GM10248 (cell line): ENCODE measurements around the gene ABHD17B.

ENCODE experiments used
- CTCF ChIA-PET: fragments of 300-600 bp; sonication (Branson Sonifier 250); formaldehyde crosslinking; extraction: SDS; loops from one replicate; lab custom pipeline; 2021; ENCODE audit warnings: antibody characterized with exemption; lab: Yijun Ruan, JAX
- POLR2A ChIA-PET: fragments of 350-650 bp; sonication (Branson Sonifier 250); formaldehyde crosslinking; extraction: SDS; loops from one replicate; lab custom pipeline; 2020; ENCODE audit warnings: antibody characterized with exemption; lab: Yijun Ruan, JAX
- DNase-seq: peaks from one replicate; pipeline ENCODE4 v3.0.0; 2012; ENCODE audit errors: extremely low spot score
- CTCF ChIP-seq: IDR thresholded peaks from 2 replicates; pipeline ENCODE4 v1.5.1; 2012; ENCODE audit warnings: mild to moderate bottlenecking, low read depth; ENCODE audit errors: extremely low read depth, missing control alignments, control extremely low read depth

ABHD17B gene

DNA sequence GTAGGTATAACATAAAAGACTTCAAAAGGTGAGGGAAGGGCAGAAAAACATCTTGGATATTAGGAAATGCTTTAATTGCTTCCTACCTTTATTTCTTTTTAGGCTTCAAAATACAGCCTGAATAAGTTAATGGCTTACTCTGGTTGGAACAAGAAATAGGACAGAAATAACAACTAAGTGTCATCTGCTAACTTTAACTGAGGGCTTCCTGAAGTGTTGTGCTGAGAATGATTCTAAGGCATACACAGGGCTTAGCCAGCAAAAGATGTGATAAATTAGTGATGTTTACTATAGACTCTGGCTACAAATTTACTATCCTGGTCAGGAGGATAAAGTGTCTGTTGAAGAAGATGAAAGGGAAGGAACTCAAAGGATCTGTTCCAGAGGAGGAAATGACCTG is 34.2 kb downstream of the ABHD17B start:
- no peak for TF ChIP-seq CTCF

DNA sequence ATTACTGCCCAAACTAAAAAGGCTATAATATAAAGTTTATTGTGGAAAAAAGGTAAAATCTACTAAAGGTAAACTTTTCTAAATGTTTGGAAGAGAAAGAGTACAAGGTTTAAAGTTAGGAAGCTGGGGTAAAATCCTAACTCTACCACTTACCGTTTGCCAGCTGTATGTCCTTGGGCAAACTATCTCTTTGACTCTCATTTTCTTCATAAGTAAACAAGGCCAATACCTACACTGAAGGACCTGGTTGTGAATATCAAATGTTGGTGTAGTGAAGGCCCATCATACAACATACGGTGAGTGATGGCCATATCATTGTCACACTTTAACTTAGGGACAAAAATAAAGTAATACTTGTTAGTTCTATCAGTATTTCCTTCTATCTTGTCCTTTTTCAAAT is 34.9 kb downstream of the ABHD17B start:
- POLR2A ChIA-PET: no interaction called here
- CTCF ChIA-PET: interaction anchor here (0.7 to 1.3 kb wide), 3 partner anchors 10 to 148 kb away, joined by 3 read pairs; no protein-coding TSS in a partner anchor
- DNase-seq: no peak
- no peak for TF ChIP-seq CTCF

More for the DNA sequence above, 34.2 kb downstream of the ABHD17B start:
- ChIA-PET CTCF (interaction anchor here (1.8 to 2.9 kb wide), 2 partner anchors 12 to 22 kb away, joined by 5 to 9 read pairs; no protein-coding TSS in a partner anchor), POLR2A (no interaction called here)
- DNase-seq: no peak

DNA sequence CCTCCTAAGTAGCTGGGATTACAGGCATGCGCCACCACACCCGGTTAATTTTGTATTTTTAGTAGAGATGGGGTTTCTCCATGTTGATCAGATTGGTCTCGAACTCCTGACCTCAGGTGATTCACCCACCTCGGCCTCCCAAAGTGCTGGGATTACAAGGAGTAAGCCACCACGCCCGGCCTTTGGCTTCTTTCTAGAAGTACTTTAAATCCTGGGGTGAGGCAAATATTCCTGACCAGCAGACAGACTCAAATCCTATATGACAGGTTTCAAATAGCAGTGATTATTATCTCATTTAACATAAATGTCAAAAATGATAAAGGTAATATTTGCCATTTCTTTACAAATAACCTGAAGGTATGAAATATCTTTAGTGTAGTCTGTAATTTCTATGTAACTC is 35.6 kb downstream of the ABHD17B start:
- CTCF ChIA-PET: interaction anchor here (0.7 to 2.3 kb wide), 6 partner anchors 11 to 149 kb away, joined by 3 to 8 read pairs (median 4); no protein-coding TSS in a partner anchor
- POLR2A ChIA-PET: no interaction called here
- no peak for DNase-seq
- no peak for TF ChIP-seq CTCF

DNA sequence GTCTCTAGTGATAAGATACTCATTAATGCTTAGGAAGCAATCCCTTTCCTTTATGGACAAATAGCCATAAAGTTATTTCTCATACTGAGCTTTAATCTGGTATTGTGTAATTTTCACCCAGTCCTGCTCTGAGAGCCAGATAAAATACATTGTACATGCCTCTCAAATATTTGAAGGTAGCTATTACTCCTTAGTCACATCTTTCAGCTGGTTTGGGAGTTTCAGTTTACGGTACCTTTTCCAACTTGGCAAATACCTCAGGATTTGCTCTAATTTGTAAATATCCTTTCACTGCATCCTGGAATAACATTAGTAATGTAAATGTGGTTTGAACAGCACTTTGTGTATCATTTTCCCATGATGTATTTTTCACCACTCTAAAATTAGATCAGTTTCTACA is 47.4 kb downstream of the ABHD17B start:
- TF ChIP-seq CTCF: no peak
- ChIA-PET POLR2A (no interaction called here), CTCF (interaction anchor here (1.3 kb wide), 1 partner anchor 48 kb away, joined by 3 read pairs; the partner anchor contains the start of genes ABHD17B and C9orf85)
- no peak for DNase-seq

DNA sequence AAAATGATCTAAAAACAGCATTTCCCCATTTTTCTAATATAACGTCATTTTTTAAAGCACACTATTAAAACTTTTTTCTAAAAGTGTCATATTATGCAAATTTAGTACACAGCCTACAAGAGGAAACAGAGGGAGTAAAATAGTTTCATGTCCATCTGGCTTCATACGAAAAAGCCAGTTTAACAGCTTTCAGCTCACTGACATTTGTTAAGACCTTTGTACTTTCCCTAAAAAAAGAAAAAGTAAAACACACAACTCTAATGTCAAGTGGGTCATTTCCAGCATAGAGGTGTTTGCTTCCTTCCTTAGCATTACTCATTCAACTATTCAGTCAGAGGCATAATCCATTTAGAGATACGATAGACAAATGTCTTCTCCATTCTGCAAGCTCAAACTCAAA is 49.4 kb downstream of the ABHD17B start:
- TF ChIP-seq CTCF: no peak

GRCh38 chr9:71859939-71860338 is 51.1 kb downstream of the ABHD17B start:
- ChIA-PET CTCF (interaction anchor here (1.3 to 1.5 kb wide), 2 partner anchors 13 to 26 kb away, joined by 3 read pairs; no protein-coding TSS in a partner anchor), POLR2A (no interaction called here)
- DNase-seq: no peak

More for the DNA sequence above, 49.4 kb downstream of the ABHD17B start:
- POLR2A ChIA-PET: no interaction called here
- CTCF ChIA-PET: interaction anchor here (1.8 kb wide), 1 partner anchor 26 kb away, joined by 4 read pairs; no protein-coding TSS in a partner anchor
- DNase-seq: no peak

More at GRCh38 chr9:71859939-71860338, 51.1 kb downstream of the ABHD17B start:
- TF ChIP-seq CTCF: no peak
